GM10847 (cell line): ENCODE data around the gene TCEAL7.

Experiments
- POLR2A ChIP-seq: IDR thresholded peaks from 2 replicates; pipeline ENCODE4 v1.6.1; 2011; ENCODE audit not compliant: insufficient read length; ENCODE audit errors: extremely low read depth

The TCEAL7 gene

GRCh38 chrX:103329991-103330390 is at the start of gene TCEAL7:
Gene TCEAL7 (plus strand): TSS chrX:103330239. CDS start chrX:103331404, 1,165 bp downstream.
- no peak for TF ChIP-seq POLR2A

DNA sequence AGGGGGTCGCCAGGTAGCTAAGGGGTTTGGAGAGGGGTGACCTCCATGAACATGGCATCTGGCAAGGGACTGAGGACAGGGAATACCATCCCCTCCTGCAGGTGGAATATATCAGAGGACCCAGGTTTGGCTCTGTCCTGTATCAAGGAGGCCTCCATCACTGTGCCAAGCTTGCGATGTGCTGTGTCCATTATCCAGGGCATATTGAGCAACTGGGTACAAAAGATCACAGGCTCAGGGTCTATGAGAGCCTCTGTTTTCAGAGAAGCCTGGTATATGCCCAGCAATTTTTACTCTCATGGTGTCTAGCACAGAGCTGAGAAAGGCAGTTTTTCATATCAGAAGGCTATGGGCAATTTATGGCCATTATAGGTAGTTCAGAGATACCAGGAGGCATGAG is 36.9 kb upstream of the TCEAL7 start:
- TF ChIP-seq POLR2A = no peak

DNA sequence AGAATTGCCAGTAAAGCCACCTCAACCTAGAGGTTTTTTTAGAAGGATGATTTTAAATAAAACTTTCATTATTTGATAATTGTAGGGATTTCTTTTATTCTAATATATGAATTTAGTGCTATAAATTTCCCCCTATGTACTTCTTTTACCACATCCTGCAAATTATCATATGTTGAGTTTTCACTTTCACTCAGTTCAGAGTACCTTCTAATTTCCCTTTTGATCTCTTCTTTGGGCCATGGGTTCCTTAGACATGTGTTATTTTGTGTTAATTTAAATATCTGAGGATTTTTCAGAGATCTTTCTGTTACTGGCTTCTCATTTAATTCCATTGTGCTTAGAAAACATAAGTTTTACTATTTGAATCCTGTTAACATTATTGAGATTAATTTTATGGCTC is 25.3 kb upstream of the TCEAL7 start:
- TF ChIP-seq POLR2A = no peak

DNA sequence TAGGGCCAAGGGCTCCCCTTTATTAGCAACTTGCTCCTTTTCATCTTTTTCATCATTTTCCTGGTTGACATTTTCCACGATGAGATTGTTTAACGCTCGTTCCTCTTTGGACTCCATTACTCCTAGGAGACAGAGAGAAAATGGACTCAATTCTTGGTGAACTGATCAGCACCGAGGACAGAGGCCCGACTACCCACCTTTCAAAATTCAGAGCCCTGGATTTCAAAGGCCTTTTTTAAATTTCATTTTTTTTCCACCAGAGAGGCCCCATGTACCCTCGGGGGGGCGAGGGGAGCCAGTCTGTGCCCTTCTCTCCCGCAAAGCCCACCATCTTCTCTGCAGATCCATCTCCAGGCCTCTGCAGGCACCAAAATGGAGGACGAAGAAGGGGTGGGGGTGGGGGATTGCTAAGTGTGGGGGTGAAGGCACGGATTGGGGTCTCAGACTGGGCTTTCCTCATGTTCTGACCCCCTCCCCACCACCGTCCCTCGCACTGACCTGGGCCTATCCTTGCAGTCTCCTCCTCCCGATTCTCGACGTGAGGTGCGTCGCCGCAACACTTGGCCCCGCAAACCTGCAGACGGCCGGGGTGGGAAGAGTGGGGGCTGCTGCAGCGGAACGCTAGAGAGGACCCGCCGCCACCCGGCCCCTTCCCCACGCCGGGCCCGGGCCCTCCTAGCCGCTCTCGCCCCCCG is 20.0 kb upstream of the TCEAL7 start:
- no peak for TF ChIP-seq POLR2A

GRCh38 chrX:103310555-103311398 is 19.3 kb upstream of the TCEAL7 start, which contains the start of gene BEX2:
Gene BEX2 (minus strand): TSS chrX:103310990. CDS start chrX:103309976, 1,014 bp downstream.
- TF ChIP-seq POLR2A = no peak

- TF ChIP-seq POLR2A = no peak
Measured at GRCh38 chrX:103311399-103311780, 18.6 kb upstream of the TCEAL7 start.

DNA sequence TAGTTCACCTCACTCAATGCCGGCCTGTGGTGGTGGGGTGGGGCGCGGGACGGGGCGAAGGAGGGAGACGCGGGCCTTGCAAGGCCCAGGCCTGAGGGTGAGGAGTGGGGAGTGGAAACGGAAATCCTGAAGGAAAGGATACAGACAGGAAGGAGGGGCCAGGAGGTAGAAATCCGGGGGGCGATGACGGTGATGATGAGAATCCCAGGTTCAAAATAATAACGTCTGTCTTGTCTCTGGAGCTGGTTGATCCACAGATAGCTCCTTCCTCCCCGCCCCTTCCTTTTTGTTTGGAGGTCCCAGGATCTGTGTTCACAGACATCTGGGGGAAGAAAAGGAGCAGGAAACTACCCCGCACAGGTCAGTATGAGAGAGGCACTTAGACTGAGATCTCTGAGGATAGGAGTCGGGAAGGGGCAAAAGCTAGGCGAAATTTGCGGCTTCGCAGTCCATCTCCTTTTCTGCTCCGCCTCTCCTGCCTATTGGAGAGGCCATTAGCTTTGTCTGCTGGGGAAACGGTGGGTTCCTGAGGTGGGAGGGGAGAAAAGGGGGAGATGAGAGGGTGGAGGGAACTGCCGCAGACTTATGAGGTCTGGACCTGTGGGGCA is 746 bp downstream of the TCEAL7 start:
- no peak for TF ChIP-seq POLR2A

GRCh38 chrX:103338663-103339062 is 8.6 kb downstream of the TCEAL7 start:
- no peak for TF ChIP-seq POLR2A

GRCh38 chrX:103343105-103343504 is 13.1 kb downstream of the TCEAL7 start:
- TF ChIP-seq POLR2A = no peak

GRCh38 chrX:103344606-103345005 is 14.6 kb downstream of the TCEAL7 start:
- no peak for TF ChIP-seq POLR2A

GRCh38 chrX:103347682-103348397 is 17.8 kb downstream of the TCEAL7 start:
- no peak for TF ChIP-seq POLR2A

DNA sequence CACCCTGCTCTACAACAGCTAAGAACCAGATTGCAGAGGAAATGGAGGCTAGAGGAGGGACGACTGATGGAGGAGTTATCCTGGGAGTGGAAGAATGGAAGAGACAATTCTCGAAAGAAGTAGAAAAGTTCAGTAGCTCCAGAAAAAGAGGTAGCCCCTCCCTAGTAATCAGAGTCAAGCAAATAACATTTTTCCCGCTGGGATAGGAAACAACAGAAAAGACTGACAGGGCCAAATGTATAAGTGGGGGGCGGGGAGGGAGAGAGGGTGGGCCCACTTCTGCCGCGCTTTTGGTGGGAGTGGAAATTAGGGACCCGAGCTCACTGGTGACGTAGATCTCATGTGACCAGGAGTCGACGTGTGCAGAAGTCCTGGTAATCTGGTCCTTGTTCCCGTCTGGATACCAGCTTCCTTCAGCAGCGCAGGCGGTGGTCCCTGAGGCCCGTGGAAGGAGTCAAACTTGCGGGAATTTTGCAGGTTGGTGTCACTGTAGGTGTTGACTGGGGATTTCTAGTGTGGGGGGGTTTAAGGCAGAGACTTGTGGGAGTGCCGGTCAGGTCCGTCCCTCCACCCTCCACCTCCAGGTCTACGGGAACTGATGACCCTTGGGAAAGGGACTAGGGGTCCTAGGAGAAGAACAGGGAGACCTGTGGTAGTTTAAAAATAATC is 26.2 kb downstream of the TCEAL7 start, which contains the start of gene TCEAL9:
Gene TCEAL9 (plus strand): TSS at position 377 of the 669 bp plus-strand sequence. CDS start 1,179 bp downstream, outside the sequence.
- no peak for TF ChIP-seq POLR2A

DNA sequence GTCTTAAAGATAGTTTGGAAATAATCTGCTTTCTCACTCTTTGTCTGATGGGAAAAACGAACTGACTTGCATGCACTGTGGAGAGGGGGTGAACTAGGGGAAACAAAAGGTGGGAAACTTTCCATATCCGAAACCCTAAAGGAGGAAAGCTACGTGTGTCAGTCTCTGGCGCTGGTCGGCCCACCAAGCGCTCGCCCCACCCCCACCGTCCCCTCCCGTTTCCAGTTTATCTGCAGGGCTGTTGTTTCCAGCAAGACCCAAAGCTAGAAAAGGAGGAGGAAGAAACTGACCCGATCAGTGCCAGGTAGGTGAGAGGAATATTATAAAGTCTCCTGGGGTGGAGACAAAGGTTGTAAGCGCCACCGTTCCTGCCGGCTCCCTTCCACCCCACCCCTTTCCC is 26.8 kb downstream of the TCEAL7 start:
- no peak for TF ChIP-seq POLR2A

GRCh38 chrX:103357871-103358270 is 27.8 kb downstream of the TCEAL7 start:
- no peak for TF ChIP-seq POLR2A

DNA sequence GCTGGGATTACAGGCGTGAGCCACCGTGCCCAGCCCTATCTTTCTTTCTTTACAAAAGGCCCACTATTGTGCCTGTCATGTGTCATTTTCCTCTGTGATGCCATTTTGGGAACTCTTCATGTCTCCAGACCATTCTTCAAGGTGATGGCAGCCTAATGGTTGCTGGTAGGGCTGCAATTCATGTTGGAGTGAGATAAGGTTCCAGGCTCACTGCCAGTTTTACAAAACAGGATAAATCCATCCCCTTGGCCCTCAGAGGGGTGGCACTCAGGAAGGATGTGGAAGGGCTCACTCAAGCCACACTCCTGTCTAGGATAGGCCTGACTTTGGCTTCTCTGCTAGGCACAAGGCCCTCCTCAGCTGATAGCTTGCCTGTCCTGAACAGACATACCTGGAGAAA is 30.1 kb downstream of the TCEAL7 start:
- no peak for TF ChIP-seq POLR2A
